ENCODE results near the gene SNRNP25.
"Not testable (repeated sequence)": the region's sequence is repeated elsewhere in the genome, so short reads cannot be mapped to it uniquely, and the experiment has no call there.

- TF ChIP-seq ZFPM2 (CRISPR knock-in tag; IDR thresholded peaks at IDR 0.05); GATAD2A (IDR thresholded peaks at IDR 0.05); POLR2AphosphoS5 (IDR thresholded peaks at IDR 0.05; ENCODE audit: control insufficient read depth, insufficient read depth, low read depth, low read length); TEAD4 (IDR thresholded peaks at IDR 0.05; ENCODE audit: low read length); TEAD4 (CRISPR knock-in tag; IDR thresholded peaks at IDR 0.05; ENCODE audit: borderline replicate concordance); USF1 (CRISPR knock-in tag; IDR thresholded peaks at IDR 0.05): not testable (repeated sequence)
These were observed 42.9 kb upstream of the SNRNP25 start for GRCh38 chr16:10772-11171.
